Esophagus muscularis mucosa (tissue), 2 donors: ENCODE results near the gene NEURL3.

ENCODE experiments used
- POLR2A ChIP-seq: fragments of 450-650 bp; IDR thresholded peaks from one replicate; pipeline ENCODE4 v1.6.1; 2017; ENCODE audit warnings: antibody characterized with exemption, moderate library complexity, mild to moderate bottlenecking, low read depth
- POLR2AphosphoS5 ChIP-seq, 2 donors: sonication (generic); formaldehyde crosslinking; IDR thresholded peaks; one replicate each; pipeline ENCODE4 v1.6.1; 2017; ENCODE audit warnings: antibody characterized with exemption in 2 of 2

DNA sequence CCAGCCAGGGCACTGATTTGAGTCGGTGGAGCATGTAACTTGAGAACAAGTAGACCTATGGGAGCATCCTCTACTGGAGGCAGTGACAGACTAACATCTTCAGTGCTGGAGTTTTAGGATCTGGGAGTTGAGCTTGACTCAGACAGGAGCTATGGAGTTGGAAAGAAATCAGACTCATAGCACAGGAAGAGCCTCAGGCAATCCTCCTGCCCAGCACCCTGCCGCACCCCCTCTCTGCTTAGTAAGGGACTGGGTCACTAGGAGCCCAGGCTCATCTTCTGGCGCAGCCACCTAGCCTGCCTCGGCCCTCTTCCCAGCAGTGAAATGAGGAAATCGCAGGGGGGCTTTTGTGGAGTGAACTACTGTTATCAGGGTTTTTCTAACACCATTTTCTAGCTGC is 35.0 kb upstream of the NEURL3 start:
- TF ChIP-seq POLR2AphosphoS5 (IDR thresholded peaks at IDR 0.05) (no peak), POLR2A (no peak)
